ENCODE data around the gene SH2B3. TPM values are rescaled to one million over a fixed set of nuclear protein-coding genes. Genes with fewer than 3 reads are reported as not detected.
A peak's percentile ranks its signal among the peaks of the same experiment; 100 is the strongest.

Gene SH2B3
- total RNA-seq, 1 donor from 2014 or later, result 18.1 TPM

- Mint-ChIP-seq H3K27me3 (ENCODE audit: unreplicated experiment) (peaks cover 10% of the 10 kb centered on the region), H3K4me1 (ENCODE audit: low read depth, unreplicated experiment) (peaks cover 21% of the 10 kb centered on the region), H3K36me3 (ENCODE audit: unreplicated experiment) (no peaks in the 10 kb centered on the region), H3K9me3 (ENCODE audit: unreplicated experiment) (peaks cover 4% of the 10 kb centered on the region), H3K4me3 (ENCODE audit: unreplicated experiment) (no peak overlapping the region), H3K27ac (ENCODE audit: unreplicated experiment) (no peak overlapping the region)
- DNase-seq, result no peak
- no peak for TF ChIP-seq CTCF (IDR thresholded peaks at IDR 0.05; ENCODE audit: partially characterized antibody, unreplicated experiment)
Measured at GRCh38 chr12:111409780-111410430, 4.2 kb downstream of the SH2B3 start.

GRCh38 chr12:111410431-111411184 is 4.9 kb downstream of the SH2B3 start:
- DNase-seq, result no peak
- no peak overlapping the region for H3K27ac Mint-ChIP-seq (ENCODE audit: unreplicated experiment)
- no peaks in the 10 kb centered on the region for H3K36me3 Mint-ChIP-seq (ENCODE audit: unreplicated experiment)
- peaks cover 21% of the 10 kb centered on the region for H3K4me1 Mint-ChIP-seq (ENCODE audit: low read depth, unreplicated experiment)
- no peak overlapping the region for H3K4me3 Mint-ChIP-seq (ENCODE audit: unreplicated experiment)
- peaks cover 10% of the 10 kb centered on the region for H3K27me3 Mint-ChIP-seq (ENCODE audit: unreplicated experiment)
- TF ChIP-seq CTCF (IDR thresholded peaks at IDR 0.05; ENCODE audit: partially characterized antibody, unreplicated experiment), result no peak
- H3K9me3 Mint-ChIP-seq (ENCODE audit: unreplicated experiment), result peaks cover 4% of the 10 kb centered on the region

- TF ChIP-seq CTCF (IDR thresholded peaks at IDR 0.05; ENCODE audit: partially characterized antibody, unreplicated experiment), result no peak
- H3K4me1 Mint-ChIP-seq (ENCODE audit: low read depth, unreplicated experiment), result peaks cover 21% of the 10 kb centered on the region
Measured at GRCh38 chr12:111411185-111411764, 5.6 kb downstream of the SH2B3 start.

GRCh38 chr12:111412007-111412829 is 6.5 kb downstream of the SH2B3 start:
- no peak for DNase-seq
- H3K4me3 Mint-ChIP-seq (ENCODE audit: unreplicated experiment), result no peak overlapping the region
- H3K4me1 Mint-ChIP-seq (ENCODE audit: low read depth, unreplicated experiment), result peaks cover 21% of the 10 kb centered on the region
- H3K9me3 Mint-ChIP-seq (ENCODE audit: unreplicated experiment), result peaks cover 4% of the 10 kb centered on the region
- H3K27ac Mint-ChIP-seq (ENCODE audit: unreplicated experiment), result peak overlapping the region; percentile 10
- TF ChIP-seq CTCF (IDR thresholded peaks at IDR 0.05; ENCODE audit: partially characterized antibody, unreplicated experiment), result no peak
- H3K36me3 Mint-ChIP-seq (ENCODE audit: unreplicated experiment), result no peaks in the 10 kb centered on the region
- H3K27me3 Mint-ChIP-seq (ENCODE audit: unreplicated experiment), result peaks cover 6% of the 10 kb centered on the region

More at GRCh38 chr12:111411185-111411764, 5.6 kb downstream of the SH2B3 start:
- Mint-ChIP-seq H3K4me3 (ENCODE audit: unreplicated experiment) (no peak overlapping the region), H3K27me3 (ENCODE audit: unreplicated experiment) (peaks cover 10% of the 10 kb centered on the region), H3K36me3 (ENCODE audit: unreplicated experiment) (no peaks in the 10 kb centered on the region), H3K9me3 (ENCODE audit: unreplicated experiment) (peaks cover 4% of the 10 kb centered on the region), H3K27ac (ENCODE audit: unreplicated experiment) (no peak overlapping the region)
- no peak for DNase-seq
